Stimulated activated CD4-positive, alpha-beta T cell treated with anti-CD3 and anti-CD28 coated beads, Interleukin-1b, Interleukin-23, amount 100 ng/mL, for 24 hours (primary cell): Measurements from ENCODE around the gene CACFD1.

Experiments used
- DNase-seq, 4 experiments: peaks; one replicate each; pipeline ENCODE4 v3.0.0-alpha.2; 2020; ENCODE audit warnings: low read depth in 4 of 4, low spot score in 1 of 4

Gene CACFD1

GRCh38 chr9:133478851-133479711, 19.3 kb downstream of the CACFD1 start, which contains the start of gene SLC2A6:
TSS of gene SLC2A6 (minus strand) at chr9:133479099. CDS start at chr9:133479059, 40 bp downstream.
- DNase-seq: peak; percentile 46 to 79 (median 58)

DNA sequence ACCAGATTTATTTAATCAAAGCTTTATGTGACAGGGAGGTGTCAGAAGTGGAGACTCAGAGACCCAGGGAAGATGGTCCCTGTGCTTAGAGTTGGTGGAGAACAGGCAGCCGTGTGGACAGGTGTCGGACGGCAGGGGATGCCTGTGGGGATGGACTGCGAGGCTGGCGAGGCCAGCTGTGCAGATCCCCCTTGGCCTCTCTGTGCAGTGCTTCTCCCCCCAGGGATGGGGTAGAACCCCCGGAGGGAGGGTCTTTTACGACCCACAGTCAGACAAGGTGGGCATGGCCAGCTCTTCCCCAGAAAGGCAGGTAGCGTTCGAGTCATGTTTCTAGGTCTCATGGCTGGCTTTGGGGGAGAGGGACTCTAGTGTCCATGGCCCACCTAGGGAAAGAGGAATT, 23.8 kb downstream of the CACFD1 start:
- DNase-seq: no peak

- no peak for DNase-seq
Measured at GRCh38 chr9:133484671-133485437, 25.1 kb downstream of the CACFD1 start.

DNA sequence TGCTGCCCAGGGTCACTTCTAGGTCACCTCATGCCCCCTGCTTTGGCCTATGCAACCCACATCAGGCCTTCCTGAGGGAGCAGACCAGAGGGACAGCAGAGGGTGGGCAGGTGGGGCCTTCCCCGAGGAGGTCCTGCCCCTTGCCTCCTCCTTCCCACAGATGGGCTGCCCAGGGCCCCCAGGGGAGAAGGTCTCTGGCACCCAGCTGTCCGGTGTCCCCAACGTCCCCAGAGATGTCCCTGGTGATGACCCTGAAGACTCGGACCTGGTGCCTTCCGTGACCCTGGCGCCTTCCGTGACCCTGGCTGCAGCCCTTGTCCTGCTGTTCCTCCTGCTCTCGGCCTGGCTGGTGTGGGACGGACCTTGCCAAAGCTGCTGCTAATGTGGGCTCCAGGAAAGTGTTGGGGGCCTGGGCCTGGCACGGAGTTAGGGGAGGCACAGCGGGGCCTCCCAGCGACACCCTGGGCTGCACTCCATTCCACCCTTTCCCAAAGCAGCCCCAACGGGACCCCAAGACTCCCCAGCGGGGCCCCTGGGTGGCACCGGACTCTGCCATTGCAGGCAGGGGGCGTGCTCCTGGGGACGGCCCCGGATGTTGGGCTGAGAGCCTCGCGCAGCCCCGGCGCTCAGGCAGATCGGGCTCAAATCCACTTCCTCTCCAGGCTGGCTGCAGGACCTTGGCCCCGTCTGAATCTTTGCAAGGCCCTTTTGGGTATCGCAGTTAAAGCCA, 25.9 kb downstream of the CACFD1 start:
- no peak for DNase-seq

- DNase-seq: no peak
Measured at GRCh38 chr9:133487331-133487725, 27.6 kb downstream of the CACFD1 start.

GRCh38 chr9:133488686-133489252, 29.0 kb downstream of the CACFD1 start:
- DNase-seq: no peak

DNA sequence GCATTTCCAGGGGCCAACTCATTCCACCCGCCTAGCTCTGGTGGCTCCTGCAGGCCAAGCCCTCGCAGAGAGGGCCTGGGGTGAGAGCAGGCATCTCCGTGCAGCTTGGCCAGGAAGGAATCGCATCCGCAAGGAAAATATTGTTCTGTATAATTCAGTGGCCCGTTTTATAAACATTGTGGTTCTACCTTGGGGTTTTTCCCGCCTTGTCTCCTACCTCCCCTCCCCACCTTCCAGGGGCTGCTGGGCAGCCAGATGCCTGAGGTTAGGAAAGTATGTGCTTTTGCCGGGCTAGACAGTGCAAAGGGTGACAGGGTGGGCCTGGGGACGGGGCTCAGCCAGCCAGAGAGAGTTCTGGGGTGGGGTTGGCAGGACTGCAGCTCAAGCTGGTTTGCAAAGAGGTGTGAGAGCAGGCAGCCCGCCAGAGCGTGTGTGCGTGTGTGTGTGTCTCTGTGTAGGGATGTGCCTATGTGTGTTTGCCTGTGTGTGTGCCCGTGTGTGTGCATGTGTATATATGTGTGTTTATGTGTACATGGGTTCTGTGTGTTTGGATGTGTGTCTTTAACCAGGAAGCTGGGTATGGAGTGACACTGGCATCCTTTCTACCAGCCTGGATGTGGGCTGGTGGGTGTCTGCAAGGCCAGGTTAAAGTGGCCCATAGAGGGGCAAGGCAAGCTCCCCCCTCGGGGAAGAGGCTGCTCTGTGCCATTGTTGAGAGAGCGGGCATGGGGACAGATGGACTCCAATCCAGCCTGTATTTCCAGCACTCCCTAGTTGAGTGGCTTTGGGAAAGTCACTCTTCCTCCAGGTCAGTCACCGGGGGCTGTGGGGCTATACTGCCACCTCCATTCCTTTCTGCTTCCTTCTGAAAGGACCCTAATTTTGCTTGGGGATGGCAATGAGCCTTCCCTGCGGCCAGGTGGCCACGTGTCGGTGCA, 29.7 kb downstream of the CACFD1 start:
- DNase-seq: no peak

DNA sequence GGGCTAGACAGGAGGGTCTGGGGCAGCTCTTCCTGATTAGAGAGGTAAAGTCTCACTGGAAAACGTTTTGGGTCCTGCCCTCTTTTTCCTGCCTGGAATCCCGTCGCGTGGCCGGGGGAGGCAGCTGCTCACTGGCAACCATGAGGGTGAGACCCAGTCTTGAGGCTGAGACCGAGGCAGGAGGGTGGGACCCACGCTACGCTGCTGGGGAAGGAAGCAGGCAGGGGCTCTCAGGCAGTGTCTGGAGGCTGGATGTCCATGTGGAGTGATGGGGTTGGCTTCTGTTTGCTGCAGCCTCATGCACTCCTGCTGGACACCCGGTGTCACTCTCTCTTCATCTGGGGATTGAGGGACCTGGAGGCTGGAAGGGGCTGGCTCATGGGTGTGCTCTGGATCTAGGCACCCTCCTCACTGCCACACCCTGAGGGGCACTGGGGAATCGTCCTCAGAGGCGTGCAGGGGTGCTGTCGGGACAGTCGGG, 30.5 kb downstream of the CACFD1 start:
- DNase-seq: no peak

- no peak for DNase-seq
Measured at GRCh38 chr9:133490865-133491655, 31.3 kb downstream of the CACFD1 start.

GRCh38 chr9:133491656-133491925, 31.8 kb downstream of the CACFD1 start:
- no peak for DNase-seq

- no peak for DNase-seq
Measured at GRCh38 chr9:133492061-133493021, 32.6 kb downstream of the CACFD1 start.

DNA sequence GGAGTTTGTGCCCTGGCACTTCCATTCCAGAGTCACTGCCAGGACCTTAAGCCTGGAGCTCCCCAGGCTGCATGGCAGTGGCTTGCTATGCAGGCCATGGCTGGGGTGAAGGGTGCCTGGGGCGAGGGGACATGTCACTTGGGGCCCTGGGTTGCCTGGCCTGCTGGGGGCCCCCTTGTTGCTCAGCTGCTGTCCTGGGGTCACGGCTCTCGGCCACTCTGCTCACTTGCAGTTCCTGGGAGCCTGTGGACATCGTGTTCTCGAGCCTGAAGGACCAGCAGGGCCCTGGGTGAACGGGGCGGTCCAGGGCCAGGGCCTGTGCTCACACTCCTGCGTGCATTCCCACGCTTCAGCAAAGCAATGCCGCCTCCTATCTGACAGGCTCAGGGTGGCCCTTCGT, 33.6 kb downstream of the CACFD1 start:
- no peak for DNase-seq

GRCh38 chr9:133493845-133494540, 34.2 kb downstream of the CACFD1 start:
- DNase-seq: no peak

DNA sequence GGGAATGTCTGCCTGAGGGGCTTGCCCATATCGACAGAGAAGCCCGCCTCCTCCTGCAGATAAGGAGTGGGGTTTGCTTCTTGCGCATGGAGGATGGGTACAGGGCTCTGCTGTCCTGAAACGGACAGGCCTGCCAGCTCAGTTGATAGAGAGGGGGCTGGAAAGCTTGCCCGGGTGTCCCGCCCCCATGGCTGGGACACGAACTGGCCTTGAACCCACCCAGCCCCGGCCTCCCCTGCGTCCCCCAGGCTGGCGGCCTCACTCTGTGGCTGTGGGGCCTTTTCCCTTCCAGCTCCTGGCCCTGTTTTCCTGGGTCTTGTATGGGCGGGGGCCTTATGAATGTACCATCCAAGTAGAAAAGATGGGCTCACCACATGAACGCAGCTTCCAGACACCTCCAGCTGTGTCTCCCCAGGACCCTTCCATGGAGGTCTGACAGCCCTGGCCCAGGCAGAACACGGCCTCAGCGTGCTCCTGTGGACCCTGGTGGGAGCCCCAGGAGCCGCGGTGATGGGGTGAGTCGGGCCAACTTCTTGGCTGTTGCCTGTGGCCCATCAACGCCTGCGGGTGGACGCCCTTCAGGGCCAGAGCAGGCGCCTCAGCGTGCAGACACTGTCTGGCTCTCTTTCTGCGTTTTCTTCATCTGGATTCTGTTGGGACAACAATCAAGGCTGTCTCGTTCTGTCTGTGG, 35.0 kb downstream of the CACFD1 start:
- DNase-seq: no peak

DNA sequence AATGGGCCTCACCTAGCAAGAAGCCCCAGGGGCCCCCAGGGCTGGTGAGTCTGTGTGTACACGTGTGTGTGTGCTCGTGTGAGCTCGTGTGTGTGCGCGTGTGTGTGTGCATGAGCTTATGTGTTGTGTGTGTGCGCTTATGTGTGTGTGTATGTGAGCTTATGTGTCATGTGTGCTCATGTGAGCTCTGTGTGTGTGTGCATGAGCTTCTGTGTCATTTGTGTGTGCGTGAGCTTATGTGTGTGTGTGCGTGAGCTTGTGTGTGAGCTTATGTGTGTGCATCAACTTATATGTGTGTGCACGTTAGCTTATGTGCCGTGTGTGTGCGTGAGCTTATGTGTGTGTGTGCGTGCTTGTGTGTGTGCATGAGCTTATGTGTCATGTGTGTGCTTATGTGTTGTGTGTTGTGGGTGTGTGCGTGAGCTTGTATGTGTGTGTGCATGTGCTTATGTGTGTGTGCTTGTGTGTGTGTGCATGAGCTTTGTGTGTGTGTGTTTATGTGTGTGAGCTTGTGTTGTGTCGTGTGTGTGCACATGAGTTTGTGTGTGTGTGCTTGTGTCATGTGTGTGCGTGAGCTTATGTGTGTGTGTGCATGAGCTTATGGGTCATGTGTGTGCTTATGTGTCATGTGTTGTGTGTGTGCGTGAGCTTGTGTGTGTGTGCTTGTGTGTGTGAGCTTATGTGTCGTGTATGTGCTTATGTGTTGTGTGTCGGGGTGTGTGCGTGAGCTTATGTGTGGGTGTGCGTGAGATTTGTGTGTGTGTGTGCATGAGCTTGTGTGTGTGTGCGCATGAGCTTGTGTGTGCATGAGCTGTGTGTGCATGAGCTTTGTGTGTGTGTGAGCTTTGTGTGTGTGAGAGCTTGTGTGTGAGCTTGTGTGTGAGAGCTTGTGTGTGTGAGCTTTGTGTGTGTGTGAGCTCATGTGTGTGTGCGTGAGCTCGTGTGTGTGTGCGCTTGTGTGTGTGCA, 35.8 kb downstream of the CACFD1 start:
- no peak for DNase-seq
